ENCODE data around the gene PHYHD1.
A peak's percentile ranks its signal among the peaks of the same experiment; 100 is the strongest.
"Not testable (repeated sequence)": the region's sequence is repeated elsewhere in the genome, so short reads cannot be mapped to it uniquely, and the experiment has no call there.

The PHYHD1 gene

DNA sequence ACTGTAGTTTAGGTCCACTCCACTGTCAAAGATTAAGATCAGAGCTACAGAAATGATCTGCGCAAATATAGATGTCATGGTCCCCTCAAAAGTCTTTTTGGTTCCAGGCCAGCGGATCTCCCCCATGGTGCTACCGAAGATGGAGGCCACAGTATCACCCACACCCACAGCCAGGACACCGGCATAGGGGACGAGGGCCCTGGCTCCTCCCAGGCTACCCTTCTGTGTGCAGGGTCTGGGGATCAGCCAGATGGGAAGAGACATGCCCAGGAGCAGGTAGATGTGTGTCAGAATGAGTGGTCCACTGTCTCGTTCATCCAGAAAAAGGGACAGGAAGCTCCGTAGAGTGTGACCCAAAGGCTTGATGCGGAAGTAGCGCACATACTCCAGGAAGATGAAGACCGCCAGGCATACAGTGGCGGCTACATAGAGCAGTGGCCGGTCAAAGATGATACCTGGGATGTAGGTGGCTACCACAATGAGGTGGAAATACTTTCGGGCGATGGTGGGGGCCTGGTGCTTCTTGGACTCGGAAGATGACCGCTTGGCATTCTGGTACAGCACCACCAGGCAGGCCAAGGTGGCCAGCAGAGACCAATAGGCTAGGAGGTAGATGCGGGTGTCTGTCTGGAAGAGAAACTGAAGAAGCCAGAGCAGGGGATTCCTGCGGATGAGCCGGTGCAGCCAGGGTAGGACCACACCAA lies 25.2 kb downstream of the PHYHD1 start:
- DNase-seq (ENCODE audit: low read depth, low spot score), result no peak
- no peak overlapping the region for H3K4me3 ChIP-seq (ENCODE audit: low read length)

DNA sequence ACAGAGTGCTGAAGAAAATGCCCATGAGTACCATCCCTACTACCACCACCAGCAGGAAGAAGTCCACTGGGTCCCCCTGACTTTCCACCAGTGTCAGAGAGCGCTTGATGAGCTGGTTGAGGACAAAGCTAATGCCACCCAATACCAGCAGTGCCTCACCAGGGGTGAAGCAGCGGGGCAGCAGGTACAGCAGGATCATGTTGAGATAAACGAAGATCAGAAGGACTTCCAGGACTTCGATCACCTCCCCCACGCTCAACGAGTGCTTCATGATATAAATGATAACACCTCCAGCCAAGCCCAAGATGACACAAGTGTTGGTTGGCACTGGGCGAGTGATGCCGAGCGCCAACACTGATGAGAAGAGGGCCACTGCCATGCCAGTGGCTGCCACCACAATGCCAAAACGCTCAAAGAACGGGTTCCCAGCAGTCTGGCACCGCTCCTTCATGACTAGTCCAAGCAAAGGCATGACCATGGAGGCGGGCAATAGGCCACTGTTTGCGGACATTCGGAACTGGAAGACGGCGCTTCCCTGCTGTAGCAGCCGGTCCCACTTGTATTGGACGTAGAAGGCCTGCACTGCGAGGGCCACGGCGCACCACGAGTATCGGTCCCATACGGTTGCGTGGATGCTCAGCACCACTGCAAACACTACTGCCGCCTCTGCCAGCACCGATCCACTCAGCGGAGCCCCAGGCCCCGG lies 25.9 kb downstream of the PHYHD1 start:
- no peak for DNase-seq (ENCODE audit: low read depth, low spot score)
- H3K4me3 ChIP-seq (ENCODE audit: low read length), result peak overlapping the region; percentile 72

DNA sequence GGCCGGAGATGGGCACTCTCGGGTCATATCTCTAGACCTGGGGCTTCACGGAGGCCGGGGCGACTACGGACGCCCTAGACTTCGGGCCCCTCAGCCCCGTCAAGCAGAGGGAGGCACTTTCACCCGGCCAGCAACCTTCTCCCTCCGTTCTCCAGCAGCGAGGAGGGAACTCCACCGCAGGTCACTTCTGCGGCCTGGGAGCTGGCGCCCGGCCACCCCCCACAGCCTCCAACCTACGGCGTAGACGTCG lies 26.4 kb downstream of the PHYHD1 start:
- peak overlapping the region; percentile 72 for H3K4me3 ChIP-seq (ENCODE audit: low read length)
- DNase-seq (ENCODE audit: low read depth, low spot score), result no peak

DNA sequence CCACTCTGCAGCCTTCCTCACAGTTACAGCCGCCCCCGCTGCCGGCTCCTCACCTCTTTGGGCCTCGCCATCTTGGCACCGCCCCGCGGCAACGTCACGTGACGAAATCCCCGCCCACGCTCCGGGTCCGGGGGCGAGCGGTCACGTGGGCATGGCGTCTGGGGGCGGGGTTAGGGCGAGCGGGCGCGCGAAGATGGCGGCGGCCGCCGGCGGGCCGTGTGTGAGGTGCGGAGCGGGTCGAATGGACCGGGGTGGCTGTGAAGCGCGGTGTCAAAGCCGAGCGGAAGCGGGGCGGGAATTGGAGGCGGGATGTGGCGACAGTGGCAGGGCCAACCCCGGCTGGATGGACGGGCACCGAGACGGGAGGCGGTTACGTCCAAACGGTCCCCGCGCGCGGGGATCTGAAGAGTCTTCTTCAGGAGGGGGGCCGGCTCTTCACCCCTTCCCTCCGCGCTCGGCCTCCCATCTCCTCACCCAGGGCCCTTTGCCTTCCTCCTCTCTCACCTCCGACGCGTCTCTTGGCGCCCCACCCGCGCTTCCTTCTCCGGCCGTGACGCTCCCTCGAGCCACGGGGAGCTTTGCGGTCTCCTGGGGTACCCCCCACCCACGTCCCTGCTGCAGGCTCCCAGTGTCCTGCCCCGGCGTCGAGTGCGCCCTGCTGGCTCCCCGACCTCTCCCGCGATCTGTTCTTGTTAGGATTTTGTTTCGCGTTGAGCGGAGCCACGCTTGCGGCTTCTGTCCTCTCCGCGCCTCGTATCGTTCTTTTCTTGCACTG lies 26.9 kb downstream of the PHYHD1 start, which contains the start of the genes DOLK and NUP188:
Gene DOLK, minus strand, starts transcription at position 77 of the 775 bp plus-strand sequence. CDS start 300 bp downstream, outside the sequence.
Gene NUP188, plus strand, starts transcription at position 173 of the 775 bp plus-strand sequence. Its CDS starts 21 bp downstream, at position 194.
- H3K4me3 ChIP-seq (ENCODE audit: low read length), result peak within 1 kb of the TSS; percentile 72
- peak; percentile 78 for DNase-seq (ENCODE audit: low read depth, low spot score)

DNA sequence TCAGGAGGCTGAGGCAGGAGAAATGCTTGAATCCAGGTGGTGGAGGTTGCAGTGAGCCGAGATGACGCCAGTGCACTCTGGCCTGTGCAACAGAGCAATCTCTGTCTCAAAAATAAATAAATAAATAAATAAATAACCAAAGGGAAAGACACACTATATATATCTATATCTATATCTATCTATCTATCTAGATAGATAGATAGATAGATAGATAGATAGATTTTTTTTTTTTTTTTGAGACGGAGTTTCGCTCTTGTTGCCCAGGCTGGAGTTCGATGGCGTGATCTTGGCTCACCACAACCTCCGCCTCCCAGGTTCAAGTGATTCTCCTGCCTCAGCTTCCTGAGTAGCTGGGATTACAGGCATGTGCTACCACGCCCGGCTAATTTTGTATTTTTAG lies 40.6 kb downstream of the PHYHD1 start:
- not testable (repeated sequence) for DNase-seq (ENCODE audit: low read depth, low spot score); H3K4me3 ChIP-seq (ENCODE audit: low read length)

DNA sequence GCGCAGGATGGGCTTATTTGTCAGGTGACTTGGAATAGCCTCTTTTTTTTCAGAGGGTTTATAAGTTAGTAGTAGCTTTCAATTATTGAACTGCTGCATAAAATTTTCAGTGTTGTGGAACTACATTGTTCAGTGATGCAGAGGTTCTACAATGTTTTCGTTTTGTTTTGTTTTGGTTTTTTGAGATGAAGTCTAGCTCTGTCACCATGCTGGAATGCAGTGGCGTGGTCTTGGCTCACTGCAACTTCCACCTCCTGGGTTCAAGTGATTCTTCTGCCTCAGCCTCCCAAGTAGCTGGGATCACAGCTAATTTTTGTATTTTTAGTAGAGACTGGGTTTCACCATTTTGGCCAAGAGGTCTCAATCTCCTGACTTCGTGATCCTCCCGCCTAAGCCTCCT lies 48.7 kb downstream of the PHYHD1 start:
- H3K4me3 ChIP-seq (ENCODE audit: low read length), result no peak overlapping the region
- DNase-seq (ENCODE audit: low read depth, low spot score), result no peak

DNA sequence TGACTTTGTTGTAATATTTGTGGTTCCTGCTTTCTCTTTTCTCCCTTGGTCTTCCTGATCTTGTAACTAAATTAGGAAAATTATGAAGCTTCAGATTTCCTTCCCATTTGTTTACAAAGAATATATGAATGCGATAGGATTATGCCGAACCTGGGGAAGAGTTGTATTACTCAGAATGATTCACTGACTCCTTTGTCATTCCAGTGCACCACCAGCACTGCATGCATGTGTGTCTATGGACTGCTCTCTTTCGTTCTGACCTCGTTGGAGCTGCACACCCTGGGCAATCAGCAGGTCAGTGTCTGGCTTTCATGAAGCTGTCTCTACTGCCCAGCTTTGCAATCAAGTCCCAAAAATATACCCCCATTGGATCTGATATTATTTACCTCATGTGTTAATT lies 52.2 kb downstream of the PHYHD1 start:
- H3K4me3 ChIP-seq (ENCODE audit: low read length), result no peak overlapping the region
- no peak for DNase-seq (ENCODE audit: low read depth, low spot score)

DNA sequence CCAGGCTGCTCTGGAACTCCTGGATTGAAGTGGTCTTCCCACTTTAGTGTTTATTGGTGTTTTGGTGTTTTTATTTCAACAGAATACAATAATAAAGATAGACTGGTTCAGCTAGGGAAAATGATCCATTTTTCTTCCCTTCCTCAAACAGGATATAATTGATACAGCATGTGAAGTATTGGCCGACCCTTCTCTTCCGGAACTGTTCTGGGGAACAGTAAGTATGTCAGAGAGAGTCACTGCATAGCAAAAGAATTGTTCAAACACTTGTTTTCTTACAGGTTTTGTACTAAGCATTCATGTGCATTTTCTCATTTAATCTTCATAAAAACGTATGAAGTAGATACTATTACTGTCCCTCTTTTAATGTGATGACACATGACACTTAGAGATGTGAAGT lies 58.3 kb downstream of the PHYHD1 start:
- no peak for DNase-seq (ENCODE audit: low read depth, low spot score)
- no peak overlapping the region for H3K4me3 ChIP-seq (ENCODE audit: low read length)

DNA sequence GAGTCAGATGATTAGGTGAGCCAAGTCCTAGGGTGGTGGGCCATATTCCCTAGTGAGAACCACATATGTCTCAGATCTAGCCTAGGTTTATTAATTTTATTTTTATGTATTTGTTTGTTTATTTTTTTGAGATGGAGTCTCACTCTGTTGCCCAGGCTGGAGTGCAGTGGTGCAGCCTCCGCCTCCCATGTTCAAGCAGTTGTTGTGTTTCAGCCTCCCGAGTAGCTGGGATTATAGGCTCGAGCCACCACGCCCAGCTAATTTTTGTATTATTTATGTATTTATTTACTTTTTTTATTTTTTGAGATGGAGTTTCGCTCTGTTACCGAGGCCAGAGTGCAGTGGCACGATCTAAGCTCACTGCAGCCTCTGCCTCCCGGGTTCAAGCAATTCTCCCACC lies 62.8 kb downstream of the PHYHD1 start:
- no peak overlapping the region for H3K4me3 ChIP-seq (ENCODE audit: low read length)
- no peak for DNase-seq (ENCODE audit: low read depth, low spot score)

DNA sequence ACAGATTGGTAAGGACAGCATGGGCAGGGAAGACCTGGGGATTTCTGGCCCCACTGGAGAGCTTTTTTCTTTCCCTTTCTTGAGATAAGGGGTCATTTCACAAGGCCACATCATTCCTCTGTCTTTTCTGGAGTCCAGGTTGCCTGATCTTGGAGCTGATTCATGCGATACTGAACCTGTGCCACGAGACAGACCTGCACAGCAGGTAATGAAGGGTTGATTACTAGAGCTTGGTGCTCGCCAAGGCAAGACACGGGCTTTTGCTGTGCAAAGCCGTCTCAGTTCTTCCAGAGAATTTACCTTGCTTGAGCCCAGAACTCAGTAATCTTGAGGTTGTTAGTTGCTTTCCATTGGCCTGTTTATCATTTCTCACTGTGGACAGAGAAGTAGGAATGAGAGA lies 65.9 kb downstream of the PHYHD1 start:
- no peak for DNase-seq (ENCODE audit: low read depth, low spot score)
- H3K4me3 ChIP-seq (ENCODE audit: low read length), result no peak overlapping the region

DNA sequence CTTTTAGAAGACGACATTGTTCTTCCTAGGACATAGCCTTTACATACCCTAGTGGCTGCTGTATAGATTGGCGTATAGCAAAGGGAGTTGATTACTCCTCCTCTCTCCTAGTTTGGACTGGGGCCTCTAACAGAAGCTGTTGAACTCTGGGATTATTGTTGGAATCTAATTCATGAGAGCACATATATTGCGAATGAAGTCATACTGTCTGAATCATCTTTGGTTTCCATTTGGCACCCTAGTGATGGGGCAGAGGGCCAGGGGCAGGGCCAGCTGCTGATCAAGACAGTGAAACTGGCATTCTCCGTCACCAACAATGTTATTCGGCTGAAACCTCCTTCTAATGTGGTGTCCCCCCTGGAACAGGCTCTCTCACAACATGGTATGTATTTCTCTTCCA lies 67.0 kb downstream of the PHYHD1 start:
- no peak for DNase-seq (ENCODE audit: low read depth, low spot score)
- H3K4me3 ChIP-seq (ENCODE audit: low read length), result no peak overlapping the region

Measured in Jurkat, Clone E6-1 (cell line).